HG03342 (cell line): Measurements from ENCODE around the gene KRT26.
A peak's percentile ranks its signal among the peaks of the same experiment; 100 is the strongest.
"Not testable (repeated sequence)": the region's sequence is repeated elsewhere in the genome, so short reads cannot be mapped to it uniquely, and the experiment has no call there.

Experiments used
- ATAC-seq: cut with Tn5 transposase; IDR thresholded peaks from one replicate; pipeline ENCODE4 v1.9.1; 2021; ENCODE audit warnings: mild to moderate bottlenecking, moderate library complexity; ENCODE audit not compliant: unreplicated experiment

The KRT26 gene, protein sequence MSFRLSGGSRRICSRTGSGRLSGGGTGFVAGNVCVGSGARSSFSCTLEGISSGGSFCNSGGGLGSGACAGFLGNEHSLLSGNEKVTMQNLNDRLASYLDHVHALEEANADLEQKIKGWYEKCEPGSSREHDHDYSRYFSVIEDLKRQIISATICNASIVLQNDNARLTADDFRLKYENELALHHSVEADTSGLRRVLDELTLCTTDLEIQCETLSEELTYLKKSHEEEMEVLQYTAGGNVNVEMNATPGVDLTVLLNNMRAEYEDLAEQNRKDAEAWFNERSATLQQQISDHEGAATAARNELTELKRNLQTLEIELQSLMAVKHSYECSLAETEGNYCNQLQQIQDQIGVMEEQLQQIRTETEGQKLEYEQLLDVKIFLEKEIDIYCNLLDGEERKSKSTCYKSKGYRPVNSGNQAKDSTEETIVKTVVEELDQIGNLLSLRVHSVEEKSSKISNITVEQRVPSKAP

DNA sequence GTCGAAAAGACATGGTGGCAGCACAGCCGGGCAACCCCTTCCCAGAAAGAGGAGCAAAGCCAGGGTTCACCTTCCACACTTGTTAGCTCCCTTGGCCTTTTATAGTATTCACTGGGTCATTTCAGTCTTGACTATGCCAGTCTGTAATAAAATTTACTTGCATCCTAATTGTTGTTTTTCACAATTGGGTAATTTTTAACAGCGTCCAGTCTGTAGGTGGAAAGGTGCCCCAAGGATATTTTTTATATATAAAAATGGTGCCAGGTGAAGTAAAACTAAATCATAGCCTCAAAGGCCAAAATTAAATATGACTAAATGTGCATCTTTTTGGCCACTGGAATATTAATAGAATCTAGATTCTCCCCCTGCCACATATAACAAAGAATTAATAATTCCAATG is at the start of gene KRT26:
Gene KRT26 (minus strand): TSS at position 101 of the 400 bp plus-strand sequence. CDS start 88 bp downstream, at position 13.
- no peak for ATAC-seq

DNA sequence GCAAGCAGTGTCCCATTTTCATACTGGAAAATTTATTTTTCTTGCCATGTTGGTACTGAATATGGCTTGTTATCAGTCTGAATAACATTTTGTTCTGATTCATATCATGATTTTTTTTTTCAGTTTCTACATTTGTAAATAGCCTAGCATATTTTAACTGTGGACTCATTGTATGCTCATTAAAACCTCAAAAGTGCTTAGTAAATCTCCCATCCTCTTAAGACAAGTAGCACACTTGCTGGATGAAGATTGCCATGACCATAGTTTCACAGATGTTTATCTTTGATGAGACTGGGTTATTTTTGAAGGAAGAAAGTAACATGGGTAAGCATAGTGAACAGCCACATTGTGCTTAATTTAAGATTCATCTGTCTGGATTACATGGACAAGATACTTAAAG is 49.5 kb upstream of the KRT26 start:
- no peak for ATAC-seq

DNA sequence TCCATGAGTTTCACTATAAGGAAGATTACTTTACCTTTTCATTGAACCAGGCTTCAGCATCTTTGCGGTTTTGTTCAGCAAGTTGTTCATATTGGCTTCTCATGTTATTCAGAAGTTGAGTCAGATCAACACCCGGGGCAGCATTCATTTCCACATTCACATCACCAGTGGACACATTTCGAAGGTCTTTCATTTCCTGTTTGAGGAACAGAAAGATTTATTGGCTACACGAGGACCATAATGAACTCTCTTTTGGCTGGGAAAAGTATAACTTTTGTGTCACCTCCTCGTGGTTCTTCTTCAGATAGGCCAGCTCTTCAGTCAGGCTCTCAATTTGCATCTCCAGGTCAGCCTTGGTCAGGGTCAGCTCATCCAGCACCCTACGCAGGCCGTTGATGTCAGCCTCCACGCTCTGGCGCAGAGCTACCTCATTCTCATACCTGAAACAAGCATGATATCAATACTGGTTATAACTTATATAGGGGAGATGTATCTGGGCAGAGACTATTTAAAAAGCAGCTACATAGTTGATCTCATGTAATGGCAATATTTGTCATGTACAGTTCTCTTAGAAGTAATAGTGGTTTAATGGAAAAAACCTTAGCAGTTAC is 48.3 kb upstream of the KRT26 start:
- ATAC-seq: no peak

DNA sequence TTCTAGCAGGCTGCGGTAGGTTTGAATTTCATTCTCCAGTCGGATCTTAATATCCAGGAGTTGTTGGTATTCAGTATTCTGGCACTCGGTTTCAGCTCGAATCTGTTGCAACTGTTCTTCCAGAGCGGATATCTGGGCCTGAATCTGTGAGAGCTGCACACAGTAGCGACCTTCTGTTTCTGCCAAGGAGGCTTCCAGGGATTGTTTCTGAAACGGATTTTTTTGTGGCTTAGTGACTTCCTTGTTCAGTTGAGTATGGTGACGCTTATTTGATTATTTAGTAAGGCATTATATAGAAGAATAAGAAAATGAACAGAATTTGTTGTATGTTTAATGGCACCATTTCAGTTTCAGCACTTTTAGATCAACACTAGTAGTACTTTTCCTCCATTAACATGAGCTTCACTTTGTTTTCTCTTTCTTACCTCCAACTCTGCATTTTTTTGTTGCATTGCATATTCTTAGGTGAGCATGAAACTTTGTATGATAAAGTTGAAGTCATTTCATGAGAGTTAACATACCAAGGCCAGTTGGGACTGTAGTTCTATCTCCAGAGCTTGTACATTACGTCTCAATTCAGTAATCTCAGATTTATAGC is 47.6 kb upstream of the KRT26 start:
- ATAC-seq: no peak

DNA sequence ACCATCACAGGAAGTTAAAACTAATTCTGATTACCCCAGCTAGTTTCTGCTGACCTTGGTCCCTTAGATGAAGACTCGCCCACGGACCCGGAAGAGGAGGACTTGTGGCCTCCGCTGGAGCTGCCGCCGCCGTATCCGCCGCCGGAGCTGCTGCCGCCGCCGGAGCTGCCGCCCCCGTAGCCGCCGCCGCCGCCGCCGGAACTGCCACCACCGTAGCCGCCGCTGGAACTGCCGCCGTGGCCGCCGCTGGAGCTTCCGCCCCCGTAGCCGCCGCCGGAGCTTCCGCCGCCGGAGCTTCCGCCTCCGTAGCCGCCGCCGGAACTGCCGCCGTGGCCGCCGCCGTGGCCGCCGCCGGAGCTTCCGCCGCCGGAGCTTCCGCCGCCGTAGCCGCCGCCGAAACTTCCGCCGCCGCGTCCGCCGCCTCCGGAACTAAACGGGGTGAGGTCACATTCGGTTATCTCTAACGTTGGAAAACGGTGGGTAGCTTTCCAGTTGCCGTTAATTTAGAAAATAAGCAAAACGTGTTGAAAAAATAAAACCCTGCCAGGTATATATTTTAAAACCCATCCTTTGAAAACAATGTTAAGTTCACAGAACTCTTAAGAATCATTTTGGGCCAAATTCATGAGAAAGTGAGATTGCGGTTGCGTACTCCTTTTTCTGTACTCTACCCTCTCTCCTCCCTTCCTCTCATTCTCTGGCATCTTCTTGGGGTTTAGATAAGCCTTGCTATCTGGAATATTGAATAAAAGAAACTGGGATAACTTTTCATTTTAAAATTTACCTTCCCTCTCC is 46.9 kb upstream of the KRT26 start:
- peak; percentile 76 for ATAC-seq

DNA sequence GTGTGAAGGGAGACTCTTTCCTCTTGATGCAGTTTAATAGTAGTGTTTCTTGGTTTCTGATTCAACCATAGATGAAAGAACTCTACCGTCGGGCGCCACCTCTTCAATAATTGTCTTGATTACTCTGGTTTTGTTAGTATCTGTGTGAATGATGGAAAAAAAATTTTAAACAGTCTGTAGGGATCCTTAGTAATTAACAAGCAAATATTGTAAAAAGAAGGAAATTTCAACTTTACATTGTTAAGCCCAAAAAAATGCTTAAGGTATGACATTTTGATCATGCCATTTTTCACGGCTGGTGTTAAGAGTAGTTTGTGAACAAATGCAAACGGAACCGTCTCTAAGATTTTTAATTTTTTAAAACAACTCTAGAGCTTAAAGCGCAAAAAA is 46.3 kb upstream of the KRT26 start:
- no peak for ATAC-seq

DNA sequence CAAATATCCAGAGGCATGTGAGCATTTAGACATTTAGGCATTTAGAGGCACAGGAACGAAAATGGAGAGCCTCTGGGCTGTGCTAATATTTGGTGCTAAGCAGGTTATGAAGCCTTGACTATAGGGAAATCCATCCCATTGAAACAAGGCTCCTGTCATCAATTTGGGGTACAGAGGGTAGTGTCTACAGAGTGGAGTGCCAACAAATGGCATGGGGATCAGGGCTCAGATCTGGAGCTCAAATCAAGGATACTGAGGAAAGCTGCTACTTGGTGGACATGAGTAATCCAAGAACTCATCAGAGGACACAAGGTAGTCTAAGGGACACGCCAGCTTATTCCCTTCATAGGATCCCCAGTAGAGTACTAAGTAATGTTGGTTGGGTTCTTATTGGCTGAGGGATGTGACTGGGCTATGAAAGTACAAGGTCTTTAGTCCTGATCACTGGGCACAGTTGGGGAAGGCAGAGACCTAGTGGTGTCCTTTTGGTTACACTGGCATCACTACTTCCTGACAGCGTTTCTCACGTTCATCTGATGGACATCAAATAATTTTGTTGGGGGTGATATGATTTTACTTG is 45.2 kb upstream of the KRT26 start:
- ATAC-seq: no peak

DNA sequence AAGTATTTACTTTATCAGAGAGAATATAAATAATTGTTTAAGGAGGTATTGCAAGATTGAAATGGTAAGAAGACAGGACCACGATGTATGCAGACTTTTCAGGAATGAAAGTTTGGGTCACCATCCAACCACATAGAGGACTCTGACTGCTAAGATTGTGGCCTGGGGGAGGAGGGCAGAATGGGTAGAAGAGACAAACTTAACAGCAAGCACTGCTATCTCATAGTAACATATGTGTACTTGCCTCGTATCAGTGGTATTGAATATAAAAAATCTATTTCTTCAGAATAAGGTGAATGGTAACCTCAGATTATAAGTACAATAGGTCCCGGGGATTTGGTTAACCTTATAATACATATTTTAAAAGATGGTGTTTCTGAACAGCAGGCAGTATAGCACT is 44.6 kb upstream of the KRT26 start:
- no peak for ATAC-seq

DNA sequence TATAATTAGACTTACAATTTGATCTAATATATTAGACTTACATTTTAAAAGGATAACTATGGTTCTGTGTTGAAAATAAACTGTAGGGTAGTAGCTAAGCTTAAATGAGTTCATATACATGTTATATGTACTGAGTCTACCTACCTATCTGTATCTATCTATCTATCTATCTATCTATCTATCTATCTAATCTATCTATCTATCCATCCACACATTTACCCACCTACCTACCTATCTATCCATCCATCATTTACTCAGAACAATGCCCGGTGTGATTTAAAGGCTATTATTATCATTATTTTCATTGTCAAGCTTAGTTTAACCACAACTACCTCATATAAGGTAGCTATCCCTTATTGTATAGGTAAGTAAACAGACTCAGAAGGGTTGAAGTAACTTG is 43.4 kb upstream of the KRT26 start:
- ATAC-seq: no peak

DNA sequence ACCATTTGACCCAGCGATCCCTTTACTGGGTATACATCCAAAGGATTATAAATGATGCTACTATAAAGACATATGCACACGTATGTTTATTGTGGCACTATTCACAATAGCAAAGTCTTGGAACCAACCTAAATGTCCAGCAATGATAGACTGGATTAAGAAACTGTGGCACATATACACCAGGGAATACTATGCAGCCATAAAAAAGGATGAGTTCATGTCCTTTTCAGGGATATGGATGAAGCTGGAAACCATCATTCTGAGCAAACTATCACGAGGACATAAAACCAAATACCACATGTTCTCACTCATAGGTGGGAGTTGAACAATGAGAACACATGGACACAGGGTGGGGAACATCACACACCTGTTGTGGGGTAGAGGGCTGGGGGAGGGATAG is 42.7 kb upstream of the KRT26 start:
- not testable (repeated sequence) for ATAC-seq

DNA sequence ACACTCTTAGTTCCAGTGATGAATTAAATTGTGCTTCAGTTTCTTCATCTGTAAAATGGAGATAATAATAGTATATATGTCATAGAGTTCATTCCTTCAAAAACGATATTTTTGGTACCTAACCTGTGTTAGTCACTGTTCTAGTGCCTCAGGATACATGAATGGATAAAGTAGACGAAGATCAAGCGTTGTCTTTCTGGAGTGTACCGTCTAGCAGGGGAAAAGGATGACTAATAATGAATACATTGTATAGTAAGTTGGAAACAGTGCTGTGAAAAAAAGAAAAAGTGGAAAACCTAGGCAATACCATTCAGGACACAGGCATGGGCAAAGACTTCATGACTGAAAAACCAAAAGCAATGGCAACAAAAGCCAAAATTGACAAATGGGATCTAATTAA is 41.8 kb upstream of the KRT26 start:
- ATAC-seq: no peak

DNA sequence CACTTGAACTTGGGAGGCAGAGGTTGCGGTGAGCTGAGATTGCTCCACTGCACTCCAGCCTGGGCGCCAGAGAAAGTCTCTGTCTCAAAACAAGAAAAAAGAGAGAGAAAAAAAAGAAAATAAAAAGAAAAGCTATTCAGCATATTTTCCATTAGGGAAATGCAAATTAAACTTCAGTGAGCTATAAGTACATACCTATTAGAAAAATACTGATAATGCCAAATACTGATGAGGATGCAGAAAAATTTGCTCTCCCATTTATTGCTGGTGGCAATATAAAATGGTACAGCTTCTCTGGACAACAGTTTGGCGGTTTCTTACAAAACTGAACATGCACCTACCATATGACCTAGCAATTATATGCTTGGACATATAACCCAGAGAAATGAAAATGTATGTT is 40.6 kb upstream of the KRT26 start:
- no peak for ATAC-seq

DNA sequence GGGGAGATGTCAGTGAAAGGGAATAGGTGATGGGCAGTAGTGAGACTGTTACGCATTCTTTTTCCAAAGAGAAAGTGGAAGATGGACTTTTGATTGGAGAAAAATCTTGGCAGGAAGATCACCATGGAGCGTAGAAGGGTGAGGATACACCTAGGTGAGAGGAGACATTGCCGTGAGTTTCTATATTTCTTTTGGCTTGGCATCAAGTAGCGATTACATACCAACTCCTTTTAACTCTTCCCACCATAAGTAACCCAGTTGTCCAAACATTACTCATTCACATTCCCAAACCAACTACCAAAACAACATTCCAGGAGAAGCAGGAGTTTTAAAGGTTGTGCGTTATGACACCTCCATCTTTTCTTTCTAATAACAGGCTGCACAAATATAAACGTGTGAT is 38.5 kb upstream of the KRT26 start:
- ATAC-seq: no peak

DNA sequence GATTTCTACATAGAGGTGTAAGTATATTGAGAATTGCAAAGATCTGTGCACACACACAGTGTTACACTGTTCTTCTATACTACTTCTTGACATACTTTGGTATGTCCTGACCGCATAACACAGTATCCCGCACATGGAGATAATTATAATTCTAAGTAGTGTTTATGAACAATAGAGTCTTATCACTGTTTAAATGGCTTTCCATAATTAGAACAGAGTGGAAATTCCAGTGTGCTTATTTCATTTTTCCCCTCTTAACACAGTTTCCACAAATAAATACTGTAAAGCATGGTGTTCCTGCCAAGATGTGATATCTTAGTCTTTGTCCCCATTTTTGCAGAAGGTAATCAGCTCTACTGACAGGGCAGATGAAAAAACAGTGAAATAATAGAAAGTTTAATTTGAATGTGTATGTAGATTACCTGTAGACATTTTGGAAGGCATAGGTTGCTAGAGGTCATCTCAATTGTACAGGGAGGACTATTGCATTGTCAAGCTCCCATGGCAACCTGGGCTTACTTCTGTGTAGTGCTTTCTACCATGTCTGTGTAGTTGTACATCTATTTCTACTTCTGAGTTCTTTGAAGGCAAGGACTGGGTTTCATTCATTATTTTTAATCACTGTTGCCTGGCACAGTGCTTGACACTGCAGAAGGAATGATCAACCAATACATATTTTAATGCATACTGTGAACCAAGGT is 37.9 kb upstream of the KRT26 start:
- no peak for ATAC-seq

DNA sequence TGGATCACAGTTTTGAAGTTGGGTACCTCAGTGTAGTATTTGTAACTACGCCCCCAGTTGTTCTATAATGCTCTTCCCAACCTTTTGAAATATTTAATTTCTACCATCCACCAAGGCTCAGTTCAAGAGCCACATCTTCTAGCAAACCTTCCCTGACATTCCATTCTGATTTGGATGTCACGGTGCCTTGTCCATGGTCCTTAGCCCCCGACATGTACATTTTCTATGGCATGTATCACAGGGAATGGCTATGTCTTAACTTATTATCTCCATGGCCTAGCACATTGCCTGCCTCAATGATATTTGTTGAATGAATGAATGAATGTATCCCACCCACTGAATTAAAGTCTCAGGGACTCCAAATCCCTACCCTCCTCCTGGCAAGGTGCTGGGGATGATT is 34.1 kb upstream of the KRT26 start:
- no peak for ATAC-seq

DNA sequence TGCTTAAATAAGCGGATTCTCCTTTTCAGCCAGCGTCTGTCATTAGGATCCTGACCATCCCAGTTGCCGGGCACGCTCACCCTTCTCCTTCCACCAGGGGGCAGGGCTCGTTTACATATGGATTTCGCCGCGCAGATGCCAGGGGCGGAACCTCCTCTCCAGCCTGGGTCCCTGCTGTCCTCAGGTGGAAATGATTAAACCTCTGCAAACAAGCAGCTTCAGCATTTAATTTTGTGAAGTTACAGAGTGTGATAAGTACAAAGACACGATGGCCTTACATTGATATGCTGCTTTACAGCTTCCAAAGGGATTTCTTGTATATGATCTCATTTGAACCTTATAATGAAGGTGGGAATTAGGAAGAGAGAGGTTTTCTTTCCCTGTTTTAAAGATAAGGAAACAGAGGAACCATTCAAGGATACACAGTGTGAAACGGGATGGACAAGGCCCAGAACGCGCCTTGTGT is 31.6 kb upstream of the KRT26 start:
- ATAC-seq: no peak

DNA sequence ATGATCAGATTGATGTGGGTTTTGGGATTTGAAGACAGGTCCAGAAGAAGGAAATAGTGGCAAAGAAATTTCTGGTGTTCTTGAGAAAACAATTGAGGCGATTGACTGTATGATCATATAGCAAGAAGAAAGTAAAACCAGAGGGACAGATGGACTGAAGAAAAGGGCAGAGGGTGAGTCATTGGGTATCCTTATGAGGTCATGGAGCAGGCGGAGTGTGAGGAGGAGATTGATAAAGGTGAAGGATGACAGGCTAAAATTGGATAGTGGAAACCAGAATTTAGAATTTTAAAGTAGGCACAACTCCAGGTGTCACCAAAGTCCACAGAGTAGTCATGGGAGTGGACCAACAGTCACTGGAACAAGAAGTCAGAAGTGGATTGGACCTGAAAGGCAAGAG is 29.2 kb upstream of the KRT26 start:
- ATAC-seq: no peak

DNA sequence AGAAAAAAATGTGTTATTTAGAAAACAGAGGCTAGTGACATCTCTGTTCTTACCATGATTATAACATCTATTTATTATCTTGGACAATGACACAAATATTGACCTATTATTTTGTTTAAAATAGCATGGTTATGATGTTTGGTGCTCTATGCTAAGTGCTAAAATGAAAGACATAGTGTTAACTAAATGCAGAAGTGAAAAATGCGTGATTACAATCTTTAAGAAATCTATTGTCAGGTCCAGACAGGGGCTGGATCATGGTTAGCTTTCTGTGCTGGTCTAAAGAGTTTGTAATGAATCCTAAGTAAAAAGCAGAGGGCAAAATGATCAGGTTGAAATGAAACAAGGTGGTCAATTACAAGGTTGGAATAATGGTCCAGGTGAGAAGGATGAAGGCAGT is 28.4 kb upstream of the KRT26 start:
- no peak for ATAC-seq

DNA sequence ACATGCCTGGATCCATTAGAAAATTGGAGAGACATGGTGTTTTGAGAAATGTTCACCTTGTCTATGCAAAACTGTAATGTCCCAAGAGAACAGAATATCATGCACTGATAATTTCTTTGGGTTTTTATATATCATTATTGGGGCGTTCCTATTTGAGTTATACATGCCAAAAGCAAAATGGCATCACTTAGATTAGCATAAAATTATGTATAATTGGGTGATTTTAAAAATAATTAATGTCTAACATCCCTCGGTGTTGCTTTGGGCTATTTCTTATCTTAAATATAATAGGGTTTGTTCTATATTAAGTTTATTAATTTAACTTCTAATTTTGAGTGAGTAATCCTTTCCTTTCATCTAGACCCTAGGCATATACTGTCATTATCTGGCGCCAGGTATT is 27.9 kb upstream of the KRT26 start, which contains the start of gene KRT28:
Gene KRT28 (minus strand): TSS at position 101 of the 400 bp plus-strand sequence. CDS start 66 bp downstream, at position 35.
- ATAC-seq: no peak

DNA sequence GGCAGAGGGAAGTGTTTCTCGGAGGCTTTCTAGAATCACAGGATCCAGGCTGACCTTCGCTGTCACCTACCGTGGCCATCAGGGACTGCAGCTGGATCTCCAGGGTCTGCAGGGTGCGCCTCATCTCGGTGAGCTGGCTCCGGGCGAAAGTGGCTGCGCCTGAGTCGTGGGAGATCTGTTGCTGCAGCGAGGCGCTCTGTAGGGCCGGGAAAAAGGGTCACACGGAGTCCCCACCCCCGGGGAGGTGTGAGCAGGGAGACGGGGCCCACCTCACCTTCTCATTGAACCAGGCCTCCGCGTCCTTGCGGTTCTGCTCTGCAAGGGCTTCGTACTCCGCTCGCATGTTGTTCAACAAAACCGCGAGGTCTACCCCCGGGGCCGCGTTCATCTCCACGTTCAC is 24.8 kb upstream of the KRT26 start:
- no peak for ATAC-seq
